ENCODE measurements around the gene OR52E6. TPM values are rescaled to one million over a fixed set of nuclear protein-coding genes. Genes with fewer than 3 reads are reported as not detected.

Gene OR52E6
- polyA plus RNA-seq, 3 donors = not detected

- TF ChIP-seq CTCF (IDR thresholded peaks at IDR 0.05) = no peak
- Histone ChIP-seq H3K9me3 (replicated peaks in 1 of 2; ENCODE audit: control insufficient read depth in 1 of 2, insufficient read depth in 1 of 2, low read length in 2 of 2) (no peaks in the 10 kb centered on the region), H4K20me1 (ENCODE audit: insufficient read depth, low read length) (no peaks in the 10 kb centered on the region), H3K4me3 (replicated peaks in 1 of 3; ENCODE audit: low read depth in 2 of 3, low read length in 3 of 3) (no peak overlapping the region), H3K9ac (ENCODE audit: insufficient read depth, low read length, poor library complexity, severe bottlenecking) (no peak overlapping the region), H3K36me3 (replicated peaks in 1 of 2; ENCODE audit: control insufficient read depth in 1 of 2, insufficient read depth in 2 of 2, low read length in 2 of 2) (no peaks in the 10 kb centered on the region), H3K27me3 (ENCODE audit: control insufficient read depth in 2 of 2, insufficient read depth in 2 of 2, low read length in 2 of 2) (no peaks in the 10 kb centered on the region), H3K4me1 (ENCODE audit: control insufficient read depth in 1 of 2, insufficient read depth in 2 of 2, low read length in 2 of 2) (no peaks in the 10 kb centered on the region), H3K27ac (ENCODE audit: low read depth in 1 of 2, low read length in 2 of 2) (no peak overlapping the region), H3K4me2 (replicated peaks; ENCODE audit: extremely low read depth, low read length, poor library complexity, severe bottlenecking) (no peak overlapping the region), H2AFZ (ENCODE audit: insufficient read depth, low read depth, low read length, poor library complexity, severe bottlenecking) (no peak overlapping the region), H3K79me2 (ENCODE audit: insufficient read depth, low read length) (no peaks in the 10 kb centered on the region)
- no peaks in the 10 kb centered on the region for H3K4me1 Mint-ChIP-seq
- peaks cover 0 to 2% (median 2%) of the 10 kb centered on the region in 3 donors for H3K27me3 Mint-ChIP-seq (ENCODE audit: low read depth in 3 of 3)
- H3K27ac Mint-ChIP-seq = no peak overlapping the region
- H3K9me3 Mint-ChIP-seq = peaks cover 3 to 12% (median 5%) of the 10 kb centered on the region in 7 donors
- no peaks in the 10 kb centered on the region for H3K36me3 Mint-ChIP-seq
- 88% methylated on average over 6 of the region's 6 CpGs for WGBS (ENCODE audit: insufficient coverage)
- intact Hi-C loops (cut with micrococcal nuclease) = no loop called here
- no peak overlapping the region for H3K4me3 Mint-ChIP-seq
- DNase-seq = no peak
Observed at GRCh38 chr11:5831196-5831829, 10.4 kb downstream of the OR52E6 start.

GRCh38 chr11:5818245-5818886, 23.3 kb downstream of the OR52E6 start:
- Histone ChIP-seq H3K79me2 (ENCODE audit: insufficient read depth, low read length) (no peaks in the 10 kb centered on the region), H3K4me1 (ENCODE audit: control insufficient read depth in 1 of 2, insufficient read depth in 2 of 2, low read length in 2 of 2) (peaks cover 23 to 36% of the 10 kb centered on the region in 2 donors), H3K27ac (ENCODE audit: low read depth in 1 of 2, low read length in 2 of 2) (peak overlapping the region in 1 of 2 donors; percentile 62), H4K20me1 (ENCODE audit: insufficient read depth, low read length) (no peaks in the 10 kb centered on the region), H3K9me3 (replicated peaks in 1 of 2; ENCODE audit: control insufficient read depth in 1 of 2, insufficient read depth in 1 of 2, low read length in 2 of 2) (peaks cover 0 to 4% of the 10 kb centered on the region in 2 donors), H2AFZ (ENCODE audit: insufficient read depth, low read depth, low read length, poor library complexity, severe bottlenecking) (peak overlapping the region; percentile 63), H3K9ac (ENCODE audit: insufficient read depth, low read length, poor library complexity, severe bottlenecking) (no peak overlapping the region), H3K27me3 (ENCODE audit: control insufficient read depth in 2 of 2, insufficient read depth in 2 of 2, low read length in 2 of 2) (no peaks in the 10 kb centered on the region), H3K4me3 (replicated peaks in 1 of 3; ENCODE audit: low read depth in 2 of 3, low read length in 3 of 3) (peak overlapping the region in 2 of 3 experiments; percentile 10 to 38), H3K36me3 (replicated peaks in 1 of 2; ENCODE audit: control insufficient read depth in 1 of 2, insufficient read depth in 2 of 2, low read length in 2 of 2) (no peaks in the 10 kb centered on the region), H3K4me2 (replicated peaks; ENCODE audit: extremely low read depth, low read length, poor library complexity, severe bottlenecking) (peak overlapping the region; percentile 40)
- H3K36me3 Mint-ChIP-seq = no peaks in the 10 kb centered on the region
- intact Hi-C loops (cut with micrococcal nuclease) = loop anchor here in 1 of 2 donors (5.0 kb wide), 1 partner anchor 131 kb away; the partner anchor contains the start of genes TRIM22 and TRIM5
- no CpG with 5 or more reads among the region's 1 CpG for WGBS (ENCODE audit: insufficient coverage)
- peak overlapping the region; percentile 51 to 73 for H3K4me3 Mint-ChIP-seq
- peaks cover 0 to 8% (median 2%) of the 10 kb centered on the region in 7 donors for H3K9me3 Mint-ChIP-seq
- peaks cover 32% of the 10 kb centered on the region for H3K4me1 Mint-ChIP-seq
- peak in 2 of 3 donors; percentile 7 to 40 for DNase-seq
- no peak for TF ChIP-seq CTCF (IDR thresholded peaks at IDR 0.05)
- H3K27ac Mint-ChIP-seq = peak overlapping the region in 5 of 7 donors; percentile 18 to 87 (median 55)
- no peaks in the 10 kb centered on the region for H3K27me3 Mint-ChIP-seq (ENCODE audit: low read depth in 3 of 3)

All from CD14-positive monocyte (primary cell).